Astrocyte of the cerebellum (primary cell): ENCODE measurements around the gene MYOF.
"Not testable (repeated sequence)": the region's sequence is repeated elsewhere in the genome, so short reads cannot be mapped to it uniquely, and the experiment has no call there.

Source experiments
- DNase-seq: peaks from one replicate; pipeline ENCODE4 v3.0.0-alpha.2; 2011; ENCODE audit warnings: low read depth
- H3K4me3 ChIP-seq: 2 replicates; pipeline ENCODE4 v1.5.1; 2011; ENCODE audit warnings: mild to moderate bottlenecking, low read depth, low read length, moderate library complexity
- CTCF ChIP-seq: IDR thresholded peaks from 2 replicates; pipeline ENCODE4 v1.5.1; 2012; ENCODE audit warnings: low read length, low read depth, moderate library complexity, mild to moderate bottlenecking; ENCODE audit errors: missing control alignments
- in situ Hi-C: cut with HindIII; loops from 2 replicates; pipeline ENCODE4 v1.10.0; 2017; ENCODE audit warnings: low sequenced_read_pairs

MYOF gene

GRCh38 chr10:93443481-93443880, 38.7 kb downstream of the MYOF start:
- in situ Hi-C loops: no loop called here
- TF ChIP-seq CTCF: no peak
- H3K4me3 ChIP-seq: no peak overlapping the region
- DNase-seq: no peak

DNA sequence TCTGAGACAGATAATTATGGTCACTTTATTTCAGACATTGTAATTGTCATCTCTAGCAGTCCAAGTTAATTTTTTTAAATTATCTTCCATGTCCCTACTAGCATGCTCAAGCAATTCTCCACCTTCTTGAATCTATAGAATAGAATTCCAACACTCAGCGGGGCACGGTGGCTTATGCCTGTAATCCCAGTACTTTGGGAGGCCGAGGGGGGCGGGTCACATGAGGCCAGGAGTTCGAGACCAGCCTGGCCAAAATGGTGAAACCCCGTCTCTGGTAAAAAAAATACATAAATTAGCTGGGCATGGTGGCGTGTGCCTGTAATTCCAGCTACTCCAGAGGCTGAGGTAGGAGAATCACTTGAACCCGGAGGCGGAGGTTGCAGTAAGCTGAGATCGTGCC, 39.4 kb downstream of the MYOF start:
- DNase-seq, in situ Hi-C loops, H3K4me3 ChIP-seq: not testable (repeated sequence)

- no peak for DNase-seq
- H3K4me3 ChIP-seq: no peak overlapping the region
- TF ChIP-seq CTCF: no peak
- in situ Hi-C loops: no loop called here
Observed at GRCh38 chr10:93440591-93441091, 41.5 kb downstream of the MYOF start.

DNA sequence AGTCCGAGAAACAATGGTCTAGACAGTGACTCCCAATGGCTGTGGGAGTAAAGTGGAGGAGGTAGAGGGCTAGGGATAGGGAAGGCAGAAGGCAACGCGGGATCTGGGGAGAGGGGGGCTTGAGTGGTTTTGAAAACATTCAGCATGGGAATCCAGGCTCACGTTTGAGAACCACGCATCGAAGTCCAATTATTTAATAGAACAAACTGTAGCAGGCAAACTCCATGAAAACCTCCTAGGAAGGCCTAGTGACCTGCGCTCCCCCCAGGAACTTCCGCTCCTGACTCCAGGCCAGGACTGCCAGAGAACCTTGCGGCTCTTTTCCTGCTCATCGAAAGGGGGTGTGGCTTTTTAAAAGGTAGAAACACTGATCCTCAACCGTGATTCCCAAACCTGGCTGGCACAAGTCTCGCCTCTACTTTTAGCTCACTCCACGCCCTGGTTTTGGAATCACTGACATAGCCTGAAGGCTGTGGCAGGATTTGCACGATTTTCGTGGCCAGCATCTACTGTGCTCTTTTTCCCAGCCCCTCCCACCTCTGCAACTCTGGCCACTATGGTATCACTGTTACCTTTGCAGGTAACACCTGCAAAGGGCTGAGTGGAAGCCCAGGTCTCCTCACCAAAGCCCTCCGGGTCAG, 43.4 kb downstream of the MYOF start:
- TF ChIP-seq CTCF: no peak
- DNase-seq: no peak
- in situ Hi-C loops: no loop called here
- H3K4me3 ChIP-seq: no peak overlapping the region

GRCh38 chr10:93437946-93438612, 44.1 kb downstream of the MYOF start:
- H3K4me3 ChIP-seq: no peak overlapping the region
- in situ Hi-C loops: no loop called here
- TF ChIP-seq CTCF: no peak
- DNase-seq: peak; percentile 27

GRCh38 chr10:93437086-93437945, 44.8 kb downstream of the MYOF start:
- DNase-seq: peak; percentile 97
- H3K4me3 ChIP-seq: peak overlapping the region; percentile 12
- in situ Hi-C loops: no loop called here
- no peak for TF ChIP-seq CTCF
